Panc1 (cell line): ENCODE results near the gene SPATA13. TPM values are rescaled to one million over a fixed set of nuclear protein-coding genes. Genes with fewer than 3 reads are reported as not detected.

ENCODE experiments used
- ATAC-seq: fragments of 200-7000 bp; cut with Tn5 transposase; 2 replicates; pipeline ENCODE4 v1.9.1; 2020; ENCODE audit warnings: mild to moderate bottlenecking, moderate library complexity
- BruUV-seq: library from RNA; stranded (reverse); fragments of 400-500 nt; replicated peaks from 2 replicates; lab custom pipeline; 2021; lab: Mats Ljungman, UMichigan
- CTCF ChIA-PET: fragments of 300-600 bp; sonication (Branson Sonifier 250); formaldehyde crosslinking; loops from one replicate; lab custom pipeline; 2022; ENCODE audit warnings: antibody characterized with exemption; lab: Charles Lee
- POLR2A ChIA-PET: fragments of 300-600 bp; sonication (Branson Sonifier 250); formaldehyde crosslinking; loops from one replicate; lab custom pipeline; 2022; ENCODE audit warnings: antibody characterized with exemption; lab: Charles Lee
- DNase-seq: peaks from one replicate; pipeline ENCODE4 v3.0.0-alpha.2; 2010; ENCODE audit warnings: low read depth, low spot score
- H3K27ac ChIP-seq: 2 replicates; pipeline ENCODE4 v1.5.1; 2011; ENCODE audit warnings: mild to moderate bottlenecking, low read length, inconsistent platforms
- H3K27me3 ChIP-seq: fragments of 200-500 bp; sonication (Bioruptor generic); 2 replicates; pipeline ENCODE4 v1.6.0; 2014; ENCODE audit warnings: low read length, inconsistent platforms; ENCODE audit not compliant: control insufficient read depth, insufficient read depth
- H3K36me3 ChIP-seq: fragments of 200-500 bp; sonication (Bioruptor generic); 2 replicates; pipeline ENCODE4 v1.5.1; 2014; ENCODE audit warnings: inconsistent platforms, mild to moderate bottlenecking, low read length, moderate library complexity; ENCODE audit not compliant: control insufficient read depth, insufficient read depth
- H3K4me1 ChIP-seq: 2 replicates; pipeline ENCODE4 v1.5.1; 2011; ENCODE audit warnings: inconsistent platforms, mild to moderate bottlenecking, low read length, moderate library complexity; ENCODE audit not compliant: control insufficient read depth, insufficient read depth
- H3K4me3 ChIP-seq, 2 experiments: 2 replicates each; pipeline ENCODE4 v1.5.1; 2011 to 2012; ENCODE audit warnings: low read depth in 2 of 2, low read length in 2 of 2, mild to moderate bottlenecking in 2 of 2, inconsistent platforms in 1 of 2, moderate library complexity in 1 of 2
- H3K9me3 ChIP-seq: fragments of 200-500 bp; sonication (Bioruptor generic); 2 replicates; pipeline ENCODE4 v1.5.1; 2014; ENCODE audit warnings: low read depth, mild to moderate bottlenecking, inconsistent platforms, low read length, moderate library complexity; ENCODE audit not compliant: control insufficient read depth, insufficient read depth
- POLR2AphosphoS5 ChIP-seq: IDR thresholded peaks from 2 replicates; pipeline ENCODE4 v1.6.1; 2012; ENCODE audit warnings: mild to moderate bottlenecking, low read depth, low read length, moderate library complexity
- REST ChIP-seq, 2 experiments: IDR thresholded peaks; 2 replicates each; pipeline ENCODE4 v1.6.1; 2011 to 2012; ENCODE audit warnings: low read depth in 2 of 2, control low read depth in 1 of 2, low read length in 1 of 2, mild to moderate bottlenecking in 1 of 2, moderate library complexity in 1 of 2; ENCODE audit not compliant: insufficient read depth in 1 of 2
- SIN3A ChIP-seq: IDR thresholded peaks from 2 replicates; pipeline ENCODE4 v1.6.1; 2012; ENCODE audit warnings: low read depth, mild to moderate bottlenecking, low read length, moderate library complexity, borderline replicate concordance; ENCODE audit not compliant: insufficient read depth
- TCF7L2 ChIP-seq: IDR thresholded peaks from 2 replicates; pipeline ENCODE4 v1.6.1; 2011; ENCODE audit warnings: mild to moderate bottlenecking, low read depth, low read length, inconsistent platforms
- in situ Hi-C: cut with HindIII; loops from 2 replicates; pipeline ENCODE4 v1.10.0; 2016; ENCODE audit warnings: low sequenced_read_pairs, low pct_unique_long_range_greater_than_20kb
- intact Hi-C: fragments of 100-400 bp; cut with micrococcal nuclease; formaldehyde crosslinking; loops from one replicate; pipeline ENCODE4 v1.10.0; 2022; ENCODE audit not compliant: unreplicated experiment
- total RNA-seq: library from RNA; stranded (reverse); gene quantifications from one replicate; pipeline ENCODE4 v1.2.1, GENCODE V29; 2021; ENCODE audit not compliant: unreplicated experiment
- TF ChIP-seq, protein P1 (sequence below): fragments of 450-650 bp; IDR thresholded peaks from 2 replicates; pipeline ENCODE4 v1.5.1; 2017; ENCODE audit warnings: mild to moderate bottlenecking

The SPATA13 gene
- total RNA-seq, 1 experiment from 2014 or later = 7.9 TPM

DNA sequence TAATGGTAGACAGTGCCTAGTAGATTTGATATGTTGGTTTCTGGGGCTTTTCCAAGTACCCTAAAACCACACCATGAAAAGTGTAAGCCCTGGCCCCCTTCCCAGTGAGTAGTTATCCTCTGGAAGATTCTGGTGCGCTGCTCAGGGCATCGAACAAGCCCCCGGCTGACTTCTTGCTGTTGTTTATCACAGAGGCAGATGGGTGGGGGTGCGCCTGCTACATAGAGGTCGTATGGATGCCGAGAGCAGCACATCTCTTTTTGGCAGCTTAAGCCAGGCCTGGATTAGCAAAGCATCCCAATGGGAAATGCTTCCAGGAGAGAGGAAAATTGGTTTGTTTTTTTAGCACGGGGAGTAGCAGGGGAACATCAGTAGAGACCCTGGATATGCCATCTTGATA lies 26.3 kb upstream of the SPATA13 start:
- H3K4me1 ChIP-seq = no peaks in the 10 kb centered on the region
- peaks cover 4% of the 10 kb centered on the region; the same call in 1 of the 2 replicates for H3K9me3 ChIP-seq
- H3K36me3 ChIP-seq = no peaks in the 10 kb centered on the region
- H3K27me3 ChIP-seq = no peaks in the 10 kb centered on the region
- in situ Hi-C loops = no loop called here
- no peak for ATAC-seq
- H3K27ac ChIP-seq = no peak overlapping the region
- intact Hi-C loops = no loop called here
- no peak for DNase-seq
- ChIA-PET CTCF (no interaction called here), POLR2A (no interaction called here)
- H3K4me3 ChIP-seq = no peak overlapping the region
- no peak for TF ChIP-seq REST (IDR thresholded peaks at IDR 0.05; ENCODE audit: insufficient read depth in 1 of 2, low read depth in 2 of 2, low read length in 1 of 2)
- TF ChIP-seq SIN3A = no peak
- TF ChIP-seq, protein P1, sequence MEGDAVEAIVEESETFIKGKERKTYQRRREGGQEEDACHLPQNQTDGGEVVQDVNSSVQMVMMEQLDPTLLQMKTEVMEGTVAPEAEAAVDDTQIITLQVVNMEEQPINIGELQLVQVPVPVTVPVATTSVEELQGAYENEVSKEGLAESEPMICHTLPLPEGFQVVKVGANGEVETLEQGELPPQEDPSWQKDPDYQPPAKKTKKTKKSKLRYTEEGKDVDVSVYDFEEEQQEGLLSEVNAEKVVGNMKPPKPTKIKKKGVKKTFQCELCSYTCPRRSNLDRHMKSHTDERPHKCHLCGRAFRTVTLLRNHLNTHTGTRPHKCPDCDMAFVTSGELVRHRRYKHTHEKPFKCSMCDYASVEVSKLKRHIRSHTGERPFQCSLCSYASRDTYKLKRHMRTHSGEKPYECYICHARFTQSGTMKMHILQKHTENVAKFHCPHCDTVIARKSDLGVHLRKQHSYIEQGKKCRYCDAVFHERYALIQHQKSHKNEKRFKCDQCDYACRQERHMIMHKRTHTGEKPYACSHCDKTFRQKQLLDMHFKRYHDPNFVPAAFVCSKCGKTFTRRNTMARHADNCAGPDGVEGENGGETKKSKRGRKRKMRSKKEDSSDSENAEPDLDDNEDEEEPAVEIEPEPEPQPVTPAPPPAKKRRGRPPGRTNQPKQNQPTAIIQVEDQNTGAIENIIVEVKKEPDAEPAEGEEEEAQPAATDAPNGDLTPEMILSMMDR = no peak
- no peak for TF ChIP-seq POLR2AphosphoS5
- no peak for TF ChIP-seq TCF7L2
- no TSS peak for BruUV-seq

DNA sequence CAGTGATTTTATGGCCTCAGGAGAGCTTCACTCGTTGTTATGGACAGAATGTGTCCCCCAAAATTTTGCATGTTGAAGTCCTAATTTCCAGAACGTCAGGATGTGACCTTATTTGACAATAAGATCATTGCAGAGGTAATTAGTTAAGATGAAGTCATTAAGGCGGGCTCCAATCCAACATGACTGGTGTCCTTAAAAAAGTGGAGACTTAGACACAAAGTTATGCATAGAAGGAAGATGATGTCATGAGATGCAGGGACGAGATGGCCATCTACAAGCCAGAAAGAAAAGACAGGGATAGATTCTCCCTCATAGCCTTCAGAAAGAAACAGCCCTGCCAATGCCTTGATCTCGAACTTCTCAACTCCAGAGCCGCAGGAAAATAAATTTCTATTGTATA lies 25.8 kb upstream of the SPATA13 start:
- DNase-seq (no peak), ATAC-seq (no peak)
- TF ChIP-seq POLR2AphosphoS5 (no peak), REST (IDR thresholded peaks at IDR 0.05; ENCODE audit: insufficient read depth in 1 of 2, low read depth in 2 of 2, low read length in 1 of 2) (no peak), SIN3A (no peak), TCF7L2 (no peak)
- TF ChIP-seq, protein P1 = no peak
- CTCF ChIA-PET = no interaction called here
- Histone ChIP-seq H3K36me3 (no peaks in the 10 kb centered on the region), H3K27me3 (no peaks in the 10 kb centered on the region), H3K9me3 (peaks cover 4% of the 10 kb centered on the region; the same call in 1 of the 2 replicates), H3K27ac (no peak overlapping the region), H3K4me3 (no peak overlapping the region), H3K4me1 (no peaks in the 10 kb centered on the region)
- no TSS peak for BruUV-seq
- in situ Hi-C loops (no loop called here), intact Hi-C loops (no loop called here)
- POLR2A ChIA-PET = no interaction called here
